Activated T-helper 9 cell treated with anti-CD3 and anti-CD28 coated beads, Interleukin-2, amount 50 U/mL, for 16 hours (primary cell): ENCODE data around the gene PRAMEF11.
"Not testable (repeated sequence)": the region's sequence is repeated elsewhere in the genome, so short reads cannot be mapped to it uniquely, and the experiment has no call there.

Experiments
- DNase-seq: peaks from one replicate; pipeline ENCODE4 v3.0.0-alpha.2; 2020; ENCODE audit warnings: low read depth

PRAMEF11 gene

DNA sequence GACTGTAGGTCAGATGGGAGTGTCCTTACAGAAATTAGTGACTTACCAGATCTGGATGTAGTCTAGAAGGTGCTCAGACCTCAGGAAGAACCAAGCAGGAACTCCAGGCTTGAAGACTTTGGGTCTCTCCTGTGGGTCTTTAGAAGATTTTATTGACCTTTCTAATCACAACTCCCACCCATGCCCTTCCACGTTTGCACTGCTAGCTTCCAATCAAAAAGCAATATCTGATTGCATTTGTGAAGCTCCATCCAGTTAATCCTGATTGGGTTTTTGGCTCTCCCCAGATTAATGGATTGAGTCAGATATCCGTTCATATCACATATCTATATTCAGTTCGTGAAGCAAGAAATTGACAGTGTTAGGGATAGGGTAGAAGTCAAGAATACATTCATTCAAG, at the start of gene PRAMEF11:
Gene PRAMEF11, minus strand, starts transcription at position 101 of the 400 bp plus-strand sequence. CDS start 2,621 bp downstream, outside the sequence.
- not testable (repeated sequence) for DNase-seq

DNA sequence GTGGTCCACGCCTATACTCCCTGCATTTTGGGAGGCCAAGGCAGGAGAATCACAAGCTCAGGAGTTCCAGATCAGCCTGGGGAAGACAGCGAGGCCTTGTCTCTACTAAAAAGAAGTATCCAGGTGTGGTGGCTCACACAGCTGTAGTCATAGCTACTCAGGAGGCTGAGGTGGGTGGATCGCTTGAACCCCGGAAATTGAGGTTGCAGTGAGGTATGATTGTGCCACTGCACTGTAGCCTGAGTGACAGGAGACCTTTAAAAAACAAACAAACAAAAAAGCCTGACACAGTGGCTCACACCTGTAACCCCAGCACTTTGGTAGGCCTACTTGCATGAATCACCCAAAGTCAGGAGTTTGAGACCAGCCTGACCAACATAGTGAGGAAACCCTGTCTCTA, 47.2 kb upstream of the PRAMEF11 start:
- DNase-seq, result not testable (repeated sequence)

GRCh38 chr1:12863131-12863880, 32.1 kb upstream of the PRAMEF11 start:
- DNase-seq, result not testable (repeated sequence)

- DNase-seq, result not testable (repeated sequence)
Observed at GRCh38 chr1:12856786-12857185, 25.6 kb upstream of the PRAMEF11 start, which contains the start of gene PRAMEF2. TSS of gene PRAMEF2 (plus strand) at chr1:12857086. CDS start at chr1:12859010, 1,924 bp downstream.

- DNase-seq, result no peak
Observed at GRCh38 chr1:12851779-12852178, 20.6 kb upstream of the PRAMEF11 start.

DNA sequence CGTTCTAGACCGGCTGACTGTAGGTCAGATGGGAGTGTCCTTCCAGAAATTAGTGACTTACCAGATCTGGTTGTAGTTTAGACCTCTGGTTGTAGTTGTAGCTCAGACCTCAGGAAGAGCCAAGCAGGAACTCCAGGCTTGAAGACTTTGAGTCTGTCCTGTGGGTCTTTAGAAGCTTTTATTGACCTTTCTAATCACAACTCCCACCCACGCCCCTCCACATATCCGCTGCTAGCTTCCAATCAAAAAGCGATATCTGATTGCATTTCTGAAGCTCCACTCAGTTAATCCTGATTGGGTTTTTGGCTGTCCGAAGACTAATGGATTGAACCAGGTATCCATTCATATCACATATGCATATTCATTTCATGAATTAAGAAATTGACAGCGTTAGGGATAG, 17.4 kb upstream of the PRAMEF11 start, which contains the start of gene HNRNPCL1:
Gene HNRNPCL1, minus strand, starts transcription at position 101 of the 400 bp plus-strand sequence. CDS start 431 bp downstream, outside the sequence.
- not testable (repeated sequence) for DNase-seq

- DNase-seq, result not testable (repeated sequence)
Observed at GRCh38 chr1:12833251-12833650, 2.0 kb upstream of the PRAMEF11 start.

DNA sequence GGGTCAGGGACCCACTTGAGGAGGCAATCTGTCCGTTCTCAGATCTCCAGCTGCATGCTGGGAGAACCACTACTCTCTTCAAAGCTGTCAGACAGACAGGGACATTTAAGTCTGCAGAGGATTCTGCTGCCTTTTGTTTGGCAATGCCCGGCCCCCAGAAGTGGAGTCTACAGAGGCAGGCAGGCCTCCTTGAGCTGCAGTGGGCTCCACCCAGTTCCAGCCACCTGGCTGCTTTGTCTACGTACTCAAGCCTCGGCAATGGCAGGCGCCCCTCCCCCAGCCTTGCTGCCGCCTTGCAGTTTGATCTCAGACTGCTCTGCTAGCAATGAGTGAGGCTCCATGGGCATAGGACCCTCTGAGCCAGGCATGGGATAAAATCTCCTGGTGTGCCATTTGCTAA, 12.1 kb downstream of the PRAMEF11 start:
- not testable (repeated sequence) for DNase-seq

DNA sequence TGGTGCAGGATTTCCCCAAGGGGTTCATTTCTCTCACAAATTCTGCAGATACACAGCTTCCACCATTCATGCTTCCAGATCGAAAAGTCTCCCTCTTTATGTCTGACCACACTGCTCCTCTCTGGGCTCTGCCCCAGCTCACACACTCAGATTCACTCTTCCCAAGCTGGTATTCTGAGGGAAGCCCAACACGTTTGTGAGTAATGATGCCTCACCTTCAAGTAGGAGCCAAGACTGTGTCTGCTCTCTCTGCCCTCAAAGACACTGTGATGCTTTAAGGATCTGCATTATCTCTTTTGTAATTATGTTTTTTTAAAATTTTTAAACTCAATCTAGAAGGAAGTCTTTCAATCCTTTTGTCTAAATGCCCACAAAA, 19.8 kb downstream of the PRAMEF11 start:
- DNase-seq, result no peak

DNA sequence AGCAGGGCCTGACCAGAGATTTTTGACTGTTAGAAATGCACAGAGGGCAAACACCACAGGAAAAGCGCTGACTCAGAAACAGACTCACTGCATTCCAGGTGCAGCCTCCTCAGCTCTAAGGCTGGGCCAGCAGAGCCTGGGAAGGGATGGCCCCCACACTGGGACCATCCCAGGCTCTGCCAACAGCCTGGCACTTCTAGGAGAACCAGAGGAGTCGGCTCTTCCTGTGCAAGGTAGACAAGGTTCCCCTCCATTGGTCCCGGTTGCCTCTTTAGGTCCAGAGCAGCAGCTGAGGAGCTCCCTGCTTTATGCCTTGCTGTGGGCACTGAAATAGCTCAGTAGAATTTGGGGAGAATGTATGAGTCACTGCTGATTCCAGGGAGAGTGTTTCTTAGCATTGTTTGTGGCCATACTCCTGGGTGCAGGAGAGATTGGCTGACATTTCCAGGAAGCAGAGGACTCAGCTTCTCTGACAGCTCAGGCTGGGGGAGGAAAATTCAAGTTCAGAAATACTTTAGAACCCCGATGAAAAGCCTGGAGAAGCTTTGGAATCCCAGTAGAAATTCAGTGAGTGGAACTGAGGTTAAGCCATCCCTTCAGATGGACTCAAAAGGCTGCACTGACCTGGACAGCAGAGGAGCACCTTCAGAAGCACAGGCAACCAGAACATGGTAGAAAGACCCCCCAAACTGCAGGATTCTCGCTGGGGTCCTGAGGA, 20.4 kb downstream of the PRAMEF11 start:
- no peak for DNase-seq

- no peak for DNase-seq
Observed at GRCh38 chr1:12809933-12810332, 21.3 kb downstream of the PRAMEF11 start.

DNA sequence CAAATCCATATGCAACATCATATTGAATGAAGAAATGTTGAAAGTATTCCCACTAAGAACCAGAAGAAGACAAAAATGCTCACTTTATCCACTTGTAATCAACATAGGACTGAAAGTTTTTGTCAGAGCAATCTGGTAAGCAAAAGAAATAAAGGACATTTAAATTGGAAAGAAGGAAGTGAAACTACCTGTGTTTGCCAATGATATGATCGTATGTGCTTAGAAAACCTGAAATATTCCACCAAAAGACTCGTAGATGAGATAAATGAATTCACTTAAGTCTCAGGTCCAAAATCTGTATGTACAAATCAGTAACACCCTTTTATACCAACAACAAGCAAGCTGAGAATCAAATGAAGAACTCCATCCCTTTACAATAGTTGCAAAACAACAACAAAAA, 31.5 kb downstream of the PRAMEF11 start:
- DNase-seq, result no peak

- DNase-seq, result no peak
Observed at GRCh38 chr1:12798911-12799310, 32.3 kb downstream of the PRAMEF11 start.

DNA sequence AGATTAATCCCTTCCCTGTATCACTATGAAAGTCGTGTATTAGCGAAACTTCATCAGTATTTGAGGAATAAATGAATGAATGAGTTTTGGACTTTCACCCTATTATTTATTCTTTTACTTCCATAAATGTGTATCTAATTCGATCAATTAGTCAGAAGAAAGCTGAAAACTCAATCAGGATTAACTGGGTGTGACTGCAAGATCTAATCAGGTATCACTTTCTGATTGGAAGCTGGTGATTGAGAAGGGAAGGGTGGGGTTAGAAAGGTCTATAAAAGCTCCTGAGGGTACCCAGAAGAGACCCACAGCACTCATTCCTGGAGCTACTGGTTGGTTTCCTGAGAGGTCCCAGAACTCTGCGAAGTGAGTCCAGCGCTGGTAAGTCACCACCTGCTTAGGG, 40.1 kb downstream of the PRAMEF11 start, which contains the start of gene PRAMEF1:
Gene PRAMEF1, plus strand, starts transcription at position 301 of the 400 bp plus-strand sequence. CDS start 1,831 bp downstream, outside the sequence.
- not testable (repeated sequence) for DNase-seq

- DNase-seq, result not testable (repeated sequence)
Observed at GRCh38 chr1:12784729-12785128, 46.5 kb downstream of the PRAMEF11 start.

- not testable (repeated sequence) for DNase-seq
Observed at GRCh38 chr1:12783783-12784182, 47.4 kb downstream of the PRAMEF11 start.

DNA sequence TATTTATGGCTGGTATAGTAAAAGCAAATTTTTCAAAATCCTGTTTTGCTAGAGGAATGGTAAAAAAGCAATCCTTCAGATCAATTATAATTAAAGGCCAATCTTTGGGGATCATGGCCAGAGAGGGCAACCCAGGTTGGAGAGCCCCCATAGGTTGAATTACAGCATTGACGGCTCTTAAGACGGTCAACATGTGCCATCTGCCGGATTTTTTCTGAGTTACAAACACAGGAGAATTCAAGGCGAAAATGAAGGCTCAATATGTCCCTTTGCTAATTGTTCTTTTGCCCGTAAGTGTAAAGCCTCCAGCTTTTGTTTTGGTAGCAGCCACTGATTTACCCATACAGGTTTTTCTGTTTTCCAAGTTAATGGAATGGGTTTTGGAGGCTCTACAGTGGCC, 49.7 kb downstream of the PRAMEF11 start:
- DNase-seq, result not testable (repeated sequence)

DNA sequence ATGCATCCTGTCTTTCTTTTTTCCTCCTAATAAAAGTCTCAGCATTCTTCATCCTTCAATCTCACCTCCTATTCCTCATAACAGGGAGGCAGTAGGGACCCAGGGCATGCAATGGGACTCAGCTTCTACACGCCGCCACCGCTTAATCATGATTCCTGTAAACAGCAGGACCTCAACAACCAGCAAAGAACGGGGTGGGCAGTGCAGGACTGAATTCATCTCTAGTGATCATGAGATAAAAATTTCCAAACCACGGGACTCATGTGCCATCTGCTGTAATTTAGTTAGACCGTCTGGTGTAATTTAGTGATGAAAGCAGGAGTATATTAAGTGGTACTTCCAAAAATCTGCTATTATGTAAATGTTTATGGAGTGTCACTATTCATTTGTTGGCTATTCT, 52.3 kb downstream of the PRAMEF11 start:
- DNase-seq, result no peak

DNA sequence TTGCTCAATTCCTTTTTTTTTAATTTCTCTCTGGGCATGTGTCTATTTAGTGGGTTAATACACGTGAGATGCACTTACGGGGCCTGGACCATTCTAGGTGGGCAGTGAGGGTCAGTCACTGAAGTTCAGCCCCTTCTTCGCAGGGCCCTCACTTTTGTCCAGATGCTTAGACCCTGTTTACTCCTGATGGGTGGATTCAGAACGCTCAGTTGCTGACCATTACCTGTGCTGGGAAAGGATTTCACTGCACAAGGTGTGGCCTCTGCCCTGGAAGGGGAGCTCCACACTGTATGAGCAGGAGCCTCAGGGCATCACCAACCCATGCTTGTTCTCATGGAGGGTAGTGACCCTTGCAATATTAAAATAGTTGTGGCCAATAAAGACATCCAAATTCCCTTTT, 53.1 kb downstream of the PRAMEF11 start:
- DNase-seq, result no peak

DNA sequence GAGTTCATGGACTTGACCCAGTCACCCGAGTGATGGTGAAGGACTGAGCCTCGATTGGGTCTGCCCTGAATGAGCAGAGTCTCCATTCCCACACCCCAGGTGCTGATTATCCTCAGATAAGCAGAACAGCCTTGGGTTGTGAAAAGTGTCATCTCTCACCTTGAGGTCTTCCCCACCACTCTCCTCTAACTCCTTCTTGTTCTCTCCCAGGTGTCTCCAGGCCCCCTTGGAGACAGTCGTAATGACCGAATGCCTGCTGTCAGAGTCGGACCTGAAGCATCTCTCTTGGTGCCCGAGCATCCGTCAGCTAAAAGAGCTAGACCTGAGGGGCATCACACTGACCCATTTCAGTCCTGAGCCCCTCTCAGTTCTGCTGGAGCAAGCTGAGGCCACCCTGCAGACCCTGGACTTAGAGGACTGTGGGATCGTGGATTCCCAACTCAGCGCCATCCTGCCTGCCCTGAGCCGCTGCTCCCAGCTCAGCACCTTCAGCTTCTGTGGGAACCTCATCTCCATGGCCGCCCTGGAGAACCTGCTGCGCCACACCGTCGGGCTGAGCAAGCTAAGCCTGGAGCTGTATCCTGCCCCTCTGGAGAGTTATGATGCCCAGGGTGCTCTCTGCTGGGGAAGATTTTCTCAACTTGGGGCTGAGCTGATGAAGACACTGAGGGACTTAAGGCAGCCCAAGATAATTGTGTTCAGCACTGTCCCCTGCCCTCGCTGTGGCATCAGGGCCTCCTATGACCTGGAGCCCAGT, 54.2 kb downstream of the PRAMEF11 start:
- no peak for DNase-seq

DNA sequence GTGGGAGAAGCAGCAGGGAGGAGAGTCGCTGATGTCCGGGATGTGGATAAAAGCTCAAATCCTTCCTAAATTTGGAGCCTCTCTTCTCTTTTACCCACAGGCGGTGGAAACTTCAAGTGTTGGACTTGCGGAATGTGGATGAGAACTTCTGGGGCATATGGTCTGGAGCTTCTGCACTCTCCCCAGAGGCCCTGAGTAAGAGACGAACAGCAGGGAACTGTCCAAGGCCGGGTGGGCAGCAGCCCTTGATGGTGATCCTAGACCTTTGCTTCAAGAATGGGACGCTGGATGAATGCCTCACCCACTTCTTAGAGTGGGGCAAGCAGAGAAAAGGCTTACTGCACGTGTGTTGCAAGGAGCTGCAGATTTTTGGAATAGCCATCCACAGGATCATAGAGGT, 55.8 kb downstream of the PRAMEF11 start:
- no peak for DNase-seq

DNA sequence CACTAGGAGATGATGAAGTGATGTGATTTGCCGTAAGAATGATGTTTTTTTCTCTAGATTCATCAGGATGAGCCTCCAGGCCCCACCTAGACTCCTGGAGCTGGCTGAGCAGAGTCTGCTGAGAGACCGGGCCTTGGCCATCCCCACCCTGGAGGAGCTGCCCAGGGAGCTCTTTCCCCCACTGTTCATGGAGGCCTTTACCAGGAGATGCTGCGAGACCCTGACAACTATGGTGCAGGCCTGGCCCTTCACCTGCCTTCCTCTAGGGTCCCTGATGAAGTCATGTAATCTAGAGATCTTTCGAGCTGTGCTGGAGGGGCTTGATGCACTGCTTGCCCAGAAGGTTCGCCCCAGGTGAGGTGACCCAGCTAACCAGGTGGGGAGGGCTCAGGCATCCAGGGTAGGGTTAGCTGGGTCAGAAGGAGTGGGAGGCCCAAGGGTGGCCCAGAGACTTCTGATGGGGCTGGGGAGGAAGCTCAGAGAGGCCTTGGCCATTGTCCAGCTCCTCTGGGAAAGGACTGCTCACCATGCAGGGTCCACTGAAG, 56.3 kb downstream of the PRAMEF11 start:
- no peak for DNase-seq
